ENCODE results near the gene LINS1. TPM values are rescaled to one million over a fixed set of nuclear protein-coding genes. Genes with fewer than 3 reads are reported as not detected.

Gene LINS1
- total and polyA plus RNA-seq, 7 donors, result 6.6 to 74.8 (median 13.7) TPM

GRCh38 chr15:100559330-100559729 is 42.7 kb downstream of the LINS1 start:
- Histone ChIP-seq H3K9me3 (no peaks in the 10 kb centered on the region), H3K27me3 (no peaks in the 10 kb centered on the region), H3K27ac (no peak overlapping the region), H3K4me3 (no peak overlapping the region), H3K4me1 (no peaks in the 10 kb centered on the region), H3K36me3 (no peaks in the 10 kb centered on the region)
- TF ChIP-seq POLR2AphosphoS5 (IDR thresholded peaks at IDR 0.05) (no peak), CTCF (IDR thresholded peaks at IDR 0.05) (no peak), EP300 (IDR thresholded peaks at IDR 0.05) (no peak)
- 86 to 90% methylated on average over 2 of the region's 2 CpGs for WGBS, 2 donors
- DNase-seq, result peak; percentile 74
- intact Hi-C loops (cut with DNase I), result no loop called here

- H3K27ac ChIP-seq, result no peak overlapping the region
- 94 to 97% methylated on average over 50 of the region's 50 CpGs for WGBS, 2 donors
- no peak for DNase-seq
- TF ChIP-seq CTCF (IDR thresholded peaks at IDR 0.05) (no peak), POLR2A (IDR thresholded peaks at IDR 0.05) (no peak), EP300 (IDR thresholded peaks at IDR 0.05) (no peak), POLR2AphosphoS5 (IDR thresholded peaks at IDR 0.05) (no peak)
- no peaks in the 10 kb centered on the region for H3K27me3 ChIP-seq
- intact Hi-C loops (cut with DNase I), result no loop called here
- H3K4me3 ChIP-seq, result no peak overlapping the region
- H3K36me3 ChIP-seq, result no peaks in the 10 kb centered on the region
- no peaks in the 10 kb centered on the region for H3K9me3 ChIP-seq
- no peaks in the 10 kb centered on the region for H3K4me1 ChIP-seq
These were observed 43.2 kb downstream of the LINS1 start for GRCh38 chr15:100558771-100559254.

GRCh38 chr15:100553468-100553867 is 48.5 kb downstream of the LINS1 start:
- Histone ChIP-seq H3K36me3 (no peaks in the 10 kb centered on the region), H3K27ac (no peak overlapping the region), H3K27me3 (no peaks in the 10 kb centered on the region), H3K4me1 (no peaks in the 10 kb centered on the region), H3K4me3 (no peak overlapping the region), H3K9me3 (no peaks in the 10 kb centered on the region)
- no peak for DNase-seq
- WGBS, 2 donors, result 94% methylated on average over 16 of the region's 16 CpGs
- TF ChIP-seq CTCF (IDR thresholded peaks at IDR 0.05) (no peak), EP300 (IDR thresholded peaks at IDR 0.05) (no peak), POLR2A (IDR thresholded peaks at IDR 0.05) (no peak), POLR2AphosphoS5 (IDR thresholded peaks at IDR 0.05) (no peak)
- intact Hi-C loops (cut with DNase I), result no loop called here

GRCh38 chr15:100547961-100548360 is 54.0 kb downstream of the LINS1 start:
- H3K27ac ChIP-seq, result no peak overlapping the region
- H3K27me3 ChIP-seq, result peaks cover 0 to 18% (median 7%) of the 10 kb centered on the region in 3 donors
- intact Hi-C loops (cut with DNase I), result no loop called here
- WGBS, 2 donors, result 84 to 88% methylated on average over 5 of the region's 5 CpGs
- no peak for DNase-seq
- no peaks in the 10 kb centered on the region for H3K9me3 ChIP-seq
- no peaks in the 10 kb centered on the region for H3K4me1 ChIP-seq
- TF ChIP-seq POLR2AphosphoS5 (IDR thresholded peaks at IDR 0.05), result no peak
- no peak for TF ChIP-seq CTCF (IDR thresholded peaks at IDR 0.05)
- no peak for TF ChIP-seq EP300 (IDR thresholded peaks at IDR 0.05)
- TF ChIP-seq POLR2A (IDR thresholded peaks at IDR 0.05), result no peak
- no peaks in the 10 kb centered on the region for H3K36me3 ChIP-seq
- H3K4me3 ChIP-seq, result no peak overlapping the region

- TF ChIP-seq EP300 (IDR thresholded peaks at IDR 0.05) (no peak), POLR2A (IDR thresholded peaks at IDR 0.05) (no peak), CTCF (IDR thresholded peaks at IDR 0.05) (no peak), POLR2AphosphoS5 (IDR thresholded peaks at IDR 0.05) (no peak)
- no peak for DNase-seq
- WGBS, 2 donors, result 73 to 76% methylated on average over 6 of the region's 6 CpGs
- no peaks in the 10 kb centered on the region for H3K4me1 ChIP-seq
- intact Hi-C loops (cut with DNase I), result no loop called here
- no peaks in the 10 kb centered on the region for H3K9me3 ChIP-seq
- peaks cover 0 to 18% (median 7%) of the 10 kb centered on the region in 3 donors for H3K27me3 ChIP-seq
- H3K36me3 ChIP-seq, result no peaks in the 10 kb centered on the region
- no peak overlapping the region for H3K4me3 ChIP-seq
- no peak overlapping the region for H3K27ac ChIP-seq
These were observed 57.0 kb downstream of the LINS1 start for GRCh38 chr15:100544946-100545345.

All from sigmoid colon (tissue), 7 donors.